Measurements from ENCODE around the gene ZC3H4. TPM values are rescaled to one million over a fixed set of nuclear protein-coding genes. Genes with fewer than 3 reads are reported as not detected.

ZC3H4 gene
- total and polyA plus RNA-seq, 8 donors: 4.7 to 78.5 (median 20.2) TPM

GRCh38 chr19:47045867-47046470 lies 67.6 kb downstream of the ZC3H4 start:
- H3K4me1 ChIP-seq: peaks cover 0 to 18% (median 16%) of the 10 kb centered on the region in 4 donors
- DNase-seq: no peak
- H3K36me3 ChIP-seq: peaks cover 0 to 30% (median 20%) of the 10 kb centered on the region in 4 donors
- no peak for TF ChIP-seq EP300 (IDR thresholded peaks at IDR 0.05)
- no peak for TF ChIP-seq POLR2AphosphoS5 (IDR thresholded peaks at IDR 0.05)
- no peak for TF ChIP-seq CTCF (IDR thresholded peaks at IDR 0.05)
- intact Hi-C loops (cut with DNase I; ENCODE audit: low total_unique reads): no loop called here
- H3K27me3 ChIP-seq: no peaks in the 10 kb centered on the region
- WGBS, 5 donors: 93 to 95% (median 93%) methylated on average over 29 to 45 of the region's 45 CpGs
- H3K9me3 ChIP-seq: no peaks in the 10 kb centered on the region
- H3K27ac ChIP-seq: no peak overlapping the region
- H3K4me3 ChIP-seq: no peak overlapping the region

GRCh38 chr19:47044946-47045866 lies 68.4 kb downstream of the ZC3H4 start:
- peaks cover 0 to 18% (median 16%) of the 10 kb centered on the region in 4 donors for H3K4me1 ChIP-seq
- intact Hi-C loops (cut with DNase I; ENCODE audit: low total_unique reads): no loop called here
- DNase-seq: no peak
- H3K27ac ChIP-seq: no peak overlapping the region
- H3K36me3 ChIP-seq: peaks cover 0 to 30% (median 20%) of the 10 kb centered on the region in 4 donors
- H3K4me3 ChIP-seq: no peak overlapping the region
- no peaks in the 10 kb centered on the region for H3K27me3 ChIP-seq
- 93 to 98% (median 96%) methylated on average over 30 to 56 of the region's 56 CpGs for WGBS, 5 donors
- TF ChIP-seq CTCF (IDR thresholded peaks at IDR 0.05) (no peak), POLR2A (IDR thresholded peaks at IDR 0.05) (no peak), EP300 (IDR thresholded peaks at IDR 0.05) (no peak), POLR2AphosphoS5 (IDR thresholded peaks at IDR 0.05) (no peak)
- H3K9me3 ChIP-seq: no peaks in the 10 kb centered on the region

- no peak for TF ChIP-seq EP300 (IDR thresholded peaks at IDR 0.05)
- no peak for TF ChIP-seq CTCF (IDR thresholded peaks at IDR 0.05)
- no peak for TF ChIP-seq POLR2A (IDR thresholded peaks at IDR 0.05)
- H3K4me1 ChIP-seq: peaks cover 6 to 12% (median 11%) of the 10 kb centered on the region in 4 donors
- intact Hi-C loops (cut with DNase I; ENCODE audit: low total_unique reads): no loop called here
- 68 to 80% (median 77%) methylated on average over 6 to 8 of the region's 8 CpGs for WGBS, 5 donors
- H3K27ac ChIP-seq: no peak overlapping the region
- H3K9me3 ChIP-seq: no peaks in the 10 kb centered on the region
- H3K27me3 ChIP-seq: no peaks in the 10 kb centered on the region
- H3K4me3 ChIP-seq: no peak overlapping the region
- peaks cover 0 to 25% (median 18%) of the 10 kb centered on the region in 4 donors for H3K36me3 ChIP-seq
- DNase-seq: no peak
These were observed 72.7 kb downstream of the ZC3H4 start for GRCh38 chr19:47040869-47041268.

DNA sequence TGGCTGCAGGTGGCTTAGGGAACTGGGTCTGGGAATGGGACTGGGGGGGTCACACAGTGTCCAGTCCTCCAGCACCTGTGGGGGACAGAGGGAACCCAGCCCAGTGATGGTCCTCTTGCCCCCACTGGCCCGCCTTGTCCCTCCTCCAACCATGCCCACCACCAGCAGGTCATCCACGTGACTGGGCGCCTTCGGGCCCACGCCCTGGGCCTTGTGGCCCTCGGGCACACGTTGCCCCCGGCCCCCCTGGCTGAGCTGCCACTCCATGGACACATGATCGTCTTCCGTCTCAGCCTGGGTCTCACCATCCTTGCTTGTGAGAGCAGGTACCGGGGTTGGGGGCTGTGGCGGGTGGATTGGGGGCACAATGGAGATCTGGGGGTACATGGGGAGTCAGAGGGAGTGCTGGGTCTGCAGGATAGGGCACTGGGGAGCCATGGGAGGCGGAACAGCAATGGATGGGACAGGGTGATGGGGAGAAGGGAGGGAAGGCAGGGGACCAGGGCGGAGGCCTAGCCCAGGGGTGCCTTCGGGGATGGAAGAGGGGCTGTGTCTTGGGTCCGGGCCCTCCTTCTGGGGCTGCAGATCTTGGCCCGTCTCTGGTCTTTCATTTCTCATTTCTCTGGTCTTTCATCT lies 74.2 kb downstream of the ZC3H4 start:
- Histone ChIP-seq H3K27ac (no peak overlapping the region), H3K9me3 (no peaks in the 10 kb centered on the region), H3K4me1 (peaks cover 15 to 25% (median 22%) of the 10 kb centered on the region in 4 donors), H3K36me3 (peaks cover 0 to 15% (median 9%) of the 10 kb centered on the region in 4 donors), H3K27me3 (peaks cover 0 to 8% (median 0%) of the 10 kb centered on the region in 3 donors), H3K4me3 (no peak overlapping the region)
- intact Hi-C loops (cut with DNase I; ENCODE audit: low total_unique reads): no loop called here
- no peak for DNase-seq
- WGBS, 5 donors: 89 to 94% (median 91%) methylated on average over 16 to 17 of the region's 17 CpGs
- TF ChIP-seq POLR2A (IDR thresholded peaks at IDR 0.05) (no peak), POLR2AphosphoS5 (IDR thresholded peaks at IDR 0.05) (no peak), CTCF (IDR thresholded peaks at IDR 0.05) (no peak), EP300 (IDR thresholded peaks at IDR 0.05) (no peak)

Measured in stomach (tissue), 9 donors.